CD4-positive, alpha-beta T cell treated with Interleukin-10 for 1 hour (primary cell): ENCODE measurements around the gene CDK3.
A peak's percentile ranks its signal among the peaks of the same experiment; 100 is the strongest.
"Not testable (repeated sequence)": the region's sequence is repeated elsewhere in the genome, so short reads cannot be mapped to it uniquely, and the experiment has no call there.

ENCODE experiments used
- DNase-seq: peaks from one replicate; pipeline ENCODE4 v3.0.0-alpha.2; 2020

CDK3 gene

GRCh38 chr17:76044475-76045007 lies 43.9 kb downstream of the CDK3 start:
- not testable (repeated sequence) for DNase-seq

GRCh38 chr17:76046064-76046463 lies 45.4 kb downstream of the CDK3 start:
- DNase-seq = no peak

- DNase-seq = no peak
These were observed 47.5 kb downstream of the CDK3 start for GRCh38 chr17:76048025-76048605.

- DNase-seq = peak; percentile 26
These were observed 48.1 kb downstream of the CDK3 start for GRCh38 chr17:76048711-76049110.

- no peak for DNase-seq
These were observed 48.6 kb downstream of the CDK3 start for GRCh38 chr17:76049239-76049638.

- no peak for DNase-seq
These were observed 49.3 kb downstream of the CDK3 start for GRCh38 chr17:76049836-76050537.

- no peak for DNase-seq
These were observed 50.1 kb downstream of the CDK3 start for GRCh38 chr17:76050538-76051467.

GRCh38 chr17:76051561-76051960 lies 50.9 kb downstream of the CDK3 start:
- no peak for DNase-seq

GRCh38 chr17:76053246-76054111 lies 52.8 kb downstream of the CDK3 start:
- DNase-seq = no peak

GRCh38 chr17:76054112-76054476 lies 53.4 kb downstream of the CDK3 start:
- no peak for DNase-seq
